HEK293 (cell line): Measurements from ENCODE around the gene PSMA7.

ENCODE experiments used
- ATF2 ChIP-seq: fragments of 450-650 bp; formaldehyde crosslinking; IDR thresholded peaks from 2 replicates; pipeline ENCODE4 v1.5.1; 2016; ENCODE audit warnings: missing biosample characterization, missing genetic modification characterization, low read depth
- CTCF ChIP-seq: fragments of 450-650 bp; formaldehyde crosslinking; IDR thresholded peaks from 2 replicates; pipeline ENCODE4 v1.5.1; 2016; ENCODE audit warnings: missing biosample characterization, missing genetic modification characterization
- TCF7L2 ChIP-seq: IDR thresholded peaks from 2 replicates; pipeline ENCODE4 v1.6.1; 2011; ENCODE audit warnings: low read depth, mild to moderate bottlenecking, inconsistent platforms, low read length, moderate library complexity, borderline replicate concordance
- TRIM28 ChIP-seq: IDR thresholded peaks from 2 replicates; pipeline ENCODE4 v1.6.1; 2011; ENCODE audit warnings: low read length, control low read depth, borderline replicate concordance
- ZBTB7A ChIP-seq: fragments of 450-650 bp; formaldehyde crosslinking; IDR thresholded peaks from 2 replicates; pipeline ENCODE4 v1.5.1; 2016; ENCODE audit warnings: low read depth, missing biosample characterization, missing genetic modification characterization
- ZNF133 ChIP-seq: fragments of 450-650 bp; formaldehyde crosslinking; IDR thresholded peaks from 2 replicates; pipeline ENCODE4 v1.5.1; 2016; ENCODE audit warnings: missing biosample characterization, missing genetic modification characterization
- ZNF26 ChIP-seq: fragments of 450-650 bp; formaldehyde crosslinking; IDR thresholded peaks from 2 replicates; pipeline ENCODE4 v1.5.1; 2016; ENCODE audit warnings: missing biosample characterization, missing genetic modification characterization
- ZNF510 ChIP-seq: fragments of 450-650 bp; formaldehyde crosslinking; IDR thresholded peaks from 2 replicates; pipeline ENCODE4 v1.5.1; 2018; ENCODE audit warnings: mild to moderate bottlenecking, missing genetic modification characterization, missing biosample characterization; ENCODE audit not compliant: insufficient replicate concordance
- ZXDB ChIP-seq: fragments of 450-650 bp; formaldehyde crosslinking; IDR thresholded peaks from 2 replicates; pipeline ENCODE4 v1.5.1; 2016; ENCODE audit warnings: missing biosample characterization, missing genetic modification characterization

- TF ChIP-seq ZNF510 (no peak), CTCF (tag by site-specific recombination) (no peak), ATF2 (tag by site-specific recombination) (no peak), ZNF26 (no peak), TCF7L2 (no peak), ZBTB7A (tag by site-specific recombination) (no peak), ZXDB (tag by site-specific recombination) (no peak), ZNF133 (tag by site-specific recombination) (no peak), TRIM28 (no peak)
Measured at GRCh38 chr20:62192635-62193034, 49.4 kb upstream of the PSMA7 start.
